Suppressor macrophage treated with lipopolysaccharide for 1 hour (primary cell): ENCODE results near the gene AKAP13.
A peak's percentile ranks its signal among the peaks of the same experiment; 100 is the strongest.
"Not testable (repeated sequence)": the region's sequence is repeated elsewhere in the genome, so short reads cannot be mapped to it uniquely, and the experiment has no call there.

Source experiments
- DNase-seq, 3 donors: peaks; one replicate each; pipeline ENCODE4 v3.0.0-alpha.2; 2020 to 2022

AKAP13 gene

DNA sequence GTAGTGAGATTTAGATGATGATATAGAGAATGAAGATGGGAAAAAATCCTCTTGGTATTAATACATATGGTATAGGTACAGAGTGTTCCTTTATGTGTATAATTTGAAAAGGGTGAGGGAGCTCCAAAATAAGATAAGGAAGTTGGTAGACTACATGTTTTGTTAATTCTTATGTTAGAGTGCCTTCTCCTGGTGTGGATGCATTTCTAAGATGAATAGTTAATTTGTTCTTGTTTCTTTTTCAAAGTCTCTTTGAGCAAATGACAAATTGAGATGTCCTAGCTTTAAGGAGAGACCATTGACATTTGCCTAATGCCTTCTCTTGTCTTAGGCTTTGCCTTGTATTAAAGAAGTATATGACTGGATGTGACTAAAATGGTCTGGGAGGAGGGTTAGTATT lies 34.1 kb downstream of the AKAP13 start:
- peak; percentile 25 to 70 (median 69) for DNase-seq

DNA sequence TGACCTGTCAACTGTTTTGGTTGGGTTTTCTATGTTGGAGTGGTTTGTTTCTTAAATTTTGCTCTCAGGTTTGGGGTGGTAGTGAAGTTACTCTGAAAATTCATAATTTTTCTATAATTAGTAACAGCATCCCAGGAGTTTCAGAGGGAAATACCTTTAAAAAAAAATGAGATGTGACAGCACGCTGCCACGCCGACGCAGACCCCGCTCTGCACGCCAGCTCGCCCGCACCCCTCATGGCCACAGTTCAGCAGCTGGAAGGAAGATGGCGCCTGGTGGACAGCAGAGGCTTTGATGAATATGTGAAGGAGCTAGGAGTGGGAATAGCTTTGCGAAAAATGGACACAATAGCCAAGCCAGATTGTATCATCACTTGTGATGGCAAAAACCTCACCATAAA lies 34.6 kb downstream of the AKAP13 start:
- DNase-seq: no peak

DNA sequence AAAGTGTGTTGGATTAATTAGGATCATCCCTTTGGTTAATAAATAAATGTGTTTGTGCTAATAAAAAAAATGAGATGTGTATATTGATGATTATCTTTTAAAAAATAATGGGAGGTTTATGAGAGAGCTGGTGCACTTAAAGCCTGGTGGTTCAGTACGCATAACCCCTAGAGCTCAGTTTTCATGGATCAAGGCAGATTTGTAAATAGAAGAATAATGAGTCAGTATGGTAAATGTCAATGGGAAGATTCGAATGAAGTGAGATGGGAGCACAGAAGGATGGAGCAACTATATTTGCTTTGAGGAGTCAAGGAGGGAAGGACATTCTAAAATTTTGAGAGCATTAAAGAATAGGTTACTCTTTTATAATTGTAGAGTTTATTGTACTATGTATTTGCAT lies 35.4 kb downstream of the AKAP13 start:
- no peak for DNase-seq

DNA sequence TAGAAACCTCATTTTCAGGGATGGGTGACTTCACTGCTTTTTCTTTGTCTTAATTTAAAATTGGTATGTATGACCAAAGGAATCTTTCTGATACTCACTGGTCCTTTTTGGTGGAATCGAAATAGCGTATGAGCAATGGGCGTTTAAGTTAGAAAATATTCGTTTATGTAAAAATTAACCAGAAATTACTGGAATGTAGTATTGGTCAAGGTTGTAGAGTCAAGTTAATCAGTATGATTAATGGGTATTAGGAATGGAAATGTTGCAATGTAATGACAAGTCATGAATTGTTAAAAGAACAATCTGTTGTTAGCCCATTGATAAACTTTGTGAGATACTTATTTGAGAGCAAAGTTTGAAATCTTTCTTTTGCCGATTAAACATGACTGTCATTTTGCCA lies 36.9 kb downstream of the AKAP13 start:
- no peak for DNase-seq

DNA sequence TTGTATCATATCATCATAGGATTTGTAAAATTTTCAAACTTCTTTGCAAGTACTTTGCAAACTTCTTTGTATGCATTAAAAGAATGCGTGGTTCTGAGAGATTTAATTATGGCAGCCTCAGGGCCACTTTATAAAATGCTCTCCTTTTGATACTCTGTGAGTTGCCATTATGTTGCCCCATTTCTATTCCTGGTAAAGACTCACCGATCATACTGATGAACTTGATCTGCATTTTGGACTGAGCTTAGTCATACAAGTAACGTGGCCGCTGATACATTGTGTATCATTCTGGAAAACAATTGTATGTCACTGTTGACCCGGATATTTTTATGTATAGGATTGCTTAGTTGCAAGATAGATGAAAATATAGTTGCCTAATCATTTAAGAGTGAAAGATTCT lies 38.8 kb downstream of the AKAP13 start:
- no peak for DNase-seq

DNA sequence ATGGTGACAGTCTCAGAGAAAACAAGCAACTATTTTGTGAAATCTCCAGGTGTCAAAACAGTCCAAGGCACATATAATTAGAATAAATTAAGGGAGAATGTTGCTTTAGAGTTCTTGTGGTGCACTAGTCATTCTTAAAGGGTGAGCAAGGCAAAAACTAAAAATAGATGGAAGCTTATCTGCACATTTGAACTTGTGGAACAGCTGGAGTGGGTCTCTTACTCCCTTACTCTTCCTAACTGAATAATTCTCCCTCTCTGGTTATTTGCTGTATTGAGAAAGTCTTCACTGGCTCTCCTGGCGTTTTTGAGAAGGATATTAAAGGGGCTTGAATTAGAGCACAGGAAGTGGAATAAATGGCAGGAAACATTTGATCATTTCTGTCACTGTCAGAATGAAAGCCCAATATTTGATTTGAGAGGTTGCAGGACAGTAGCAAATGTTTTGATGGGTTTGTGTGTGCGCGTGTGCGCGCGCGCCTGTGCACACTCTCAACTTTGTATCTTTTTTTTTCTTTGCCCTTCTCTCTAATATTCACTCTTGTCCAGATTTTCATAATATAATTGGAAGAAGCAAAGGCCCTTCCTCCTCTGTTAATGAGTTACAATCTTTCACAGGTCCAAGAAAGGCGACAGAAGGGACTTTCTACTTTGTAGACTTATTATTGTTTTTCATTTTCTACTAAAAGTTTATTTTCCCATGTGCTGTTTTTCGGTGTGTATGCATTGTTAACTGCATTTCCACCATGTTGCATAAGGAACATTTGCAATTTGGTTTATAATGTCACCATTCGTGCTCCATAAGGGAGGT lies 40.9 kb downstream of the AKAP13 start:
- DNase-seq: no peak

DNA sequence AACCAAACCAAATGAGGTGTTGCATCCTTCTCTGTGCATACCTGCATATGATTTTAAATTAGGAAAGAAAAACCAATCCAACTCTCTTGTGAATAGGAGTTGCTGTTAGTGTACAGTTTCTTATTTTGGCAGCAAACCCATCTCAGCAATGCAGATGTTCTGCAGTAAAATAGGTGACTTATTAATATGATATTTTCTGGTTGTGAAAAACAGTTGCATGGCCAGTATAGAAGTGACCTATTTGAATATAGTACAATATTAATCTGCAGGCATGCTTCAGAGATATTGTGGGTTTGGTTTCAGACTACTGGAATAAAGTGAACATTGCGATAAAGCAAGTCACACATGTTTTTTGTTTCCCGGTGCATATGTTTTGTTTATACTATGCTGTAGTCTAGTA lies 42.2 kb downstream of the AKAP13 start:
- DNase-seq: no peak

DNA sequence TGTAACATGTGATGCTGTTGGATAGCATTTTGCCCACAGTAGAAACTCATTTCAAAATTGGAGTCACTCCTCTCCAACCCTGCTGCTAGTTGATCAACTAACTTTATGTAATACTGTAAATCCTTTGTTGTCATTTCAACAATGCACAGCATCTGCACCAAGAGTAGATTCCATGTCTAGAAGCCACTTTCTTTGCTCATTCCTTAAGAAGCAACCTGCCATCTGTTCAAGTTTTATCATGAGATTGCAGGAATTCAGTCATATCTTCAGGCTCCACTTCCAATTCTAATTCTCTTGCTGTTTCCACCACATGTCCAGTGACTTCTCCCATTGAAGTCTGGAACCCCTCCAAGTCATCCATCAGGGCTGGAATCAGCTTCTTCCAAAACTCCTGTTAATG lies 42.9 kb downstream of the AKAP13 start:
- no peak for DNase-seq

DNA sequence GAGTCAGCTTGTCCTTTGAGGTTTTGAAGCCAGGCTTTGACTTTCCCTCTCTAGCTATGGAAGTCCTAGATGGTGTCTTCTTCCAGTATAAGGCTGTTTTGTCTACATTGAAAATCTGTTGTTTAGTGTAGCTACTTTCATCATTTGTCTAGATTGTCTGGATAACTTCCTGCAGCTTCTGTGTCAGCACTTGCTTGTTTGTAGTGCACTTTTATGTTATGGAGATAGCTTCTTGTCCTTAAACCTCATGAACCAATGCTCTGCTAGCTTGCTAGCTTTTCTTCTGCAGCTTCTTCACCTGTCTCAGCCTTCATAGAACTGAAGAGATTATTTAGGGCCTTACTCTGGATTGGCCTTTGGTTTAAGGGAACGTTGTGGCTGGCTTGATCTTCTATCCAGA lies 43.8 kb downstream of the AKAP13 start:
- no peak for DNase-seq

DNA sequence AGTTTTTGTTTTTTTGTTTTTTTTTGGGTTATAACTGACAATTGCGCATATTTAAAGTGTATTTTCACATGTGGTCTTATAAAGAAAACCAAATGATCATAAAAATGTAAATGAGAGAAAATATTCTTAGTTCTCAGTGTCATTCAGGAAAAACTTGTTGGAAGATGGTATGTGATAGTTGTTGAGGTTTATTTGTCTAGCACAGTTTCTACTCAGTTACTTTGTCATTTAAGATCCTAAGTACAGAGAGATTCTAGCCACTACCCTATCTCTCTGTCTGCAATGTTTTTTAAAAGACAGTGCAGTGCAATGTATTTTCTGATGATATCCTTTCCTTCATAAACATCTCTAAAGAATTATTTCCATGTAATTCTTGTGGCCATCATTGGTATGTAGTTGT lies 46.1 kb downstream of the AKAP13 start:
- no peak for DNase-seq

DNA sequence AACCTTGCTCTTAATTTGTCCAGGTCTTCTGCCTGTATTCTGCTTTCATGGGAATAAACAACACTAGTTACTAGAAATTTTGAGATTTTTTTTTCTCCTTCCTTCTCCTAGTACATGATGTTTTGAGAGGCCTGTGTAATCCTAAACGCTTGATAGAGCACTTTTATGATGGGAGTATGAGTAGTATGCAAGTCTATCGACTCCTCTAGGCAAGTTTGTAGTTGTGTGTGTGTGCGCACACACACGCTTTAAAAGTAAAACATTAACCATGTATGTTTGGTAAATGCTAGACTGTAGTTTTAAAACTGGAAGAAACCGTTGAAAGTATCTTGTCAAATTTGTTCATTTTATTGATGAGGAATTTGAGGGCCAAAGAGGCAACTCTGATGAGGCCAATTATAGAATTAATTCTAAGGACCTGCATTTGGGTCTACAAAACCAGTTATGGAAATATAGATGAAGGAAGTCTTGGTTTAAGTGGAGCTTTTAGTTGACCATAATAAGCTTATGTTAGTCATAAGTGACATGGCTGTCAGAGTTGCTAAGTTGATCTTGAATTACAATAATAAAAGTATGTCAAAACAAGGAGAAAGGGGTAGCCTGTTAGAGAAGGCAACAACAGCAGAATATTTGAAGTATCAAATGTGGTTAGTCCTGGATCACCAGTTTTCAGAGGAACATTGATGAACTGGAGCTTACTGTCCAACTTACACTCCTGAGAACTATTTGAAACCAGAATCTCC lies 47.1 kb downstream of the AKAP13 start:
- DNase-seq: no peak

DNA sequence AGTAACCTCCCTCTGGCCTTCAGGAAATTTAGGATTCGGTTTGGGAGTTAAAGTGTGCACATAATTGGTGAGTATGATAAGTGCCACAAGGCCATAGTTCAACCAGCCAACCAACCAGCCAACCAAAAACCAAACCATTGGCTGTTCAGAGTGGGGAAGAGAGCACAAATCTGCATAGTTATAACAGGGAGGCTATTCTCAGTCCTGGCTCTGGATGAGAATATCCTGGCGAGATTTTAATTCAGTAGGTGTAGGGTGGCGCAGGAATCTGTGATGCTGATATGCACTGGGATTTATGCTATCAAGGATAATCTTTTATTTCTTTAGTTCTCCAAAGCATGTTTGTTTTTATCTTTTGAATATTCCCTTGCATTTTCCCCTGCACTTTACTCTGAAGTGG lies 49.1 kb downstream of the AKAP13 start:
- no peak for DNase-seq

DNA sequence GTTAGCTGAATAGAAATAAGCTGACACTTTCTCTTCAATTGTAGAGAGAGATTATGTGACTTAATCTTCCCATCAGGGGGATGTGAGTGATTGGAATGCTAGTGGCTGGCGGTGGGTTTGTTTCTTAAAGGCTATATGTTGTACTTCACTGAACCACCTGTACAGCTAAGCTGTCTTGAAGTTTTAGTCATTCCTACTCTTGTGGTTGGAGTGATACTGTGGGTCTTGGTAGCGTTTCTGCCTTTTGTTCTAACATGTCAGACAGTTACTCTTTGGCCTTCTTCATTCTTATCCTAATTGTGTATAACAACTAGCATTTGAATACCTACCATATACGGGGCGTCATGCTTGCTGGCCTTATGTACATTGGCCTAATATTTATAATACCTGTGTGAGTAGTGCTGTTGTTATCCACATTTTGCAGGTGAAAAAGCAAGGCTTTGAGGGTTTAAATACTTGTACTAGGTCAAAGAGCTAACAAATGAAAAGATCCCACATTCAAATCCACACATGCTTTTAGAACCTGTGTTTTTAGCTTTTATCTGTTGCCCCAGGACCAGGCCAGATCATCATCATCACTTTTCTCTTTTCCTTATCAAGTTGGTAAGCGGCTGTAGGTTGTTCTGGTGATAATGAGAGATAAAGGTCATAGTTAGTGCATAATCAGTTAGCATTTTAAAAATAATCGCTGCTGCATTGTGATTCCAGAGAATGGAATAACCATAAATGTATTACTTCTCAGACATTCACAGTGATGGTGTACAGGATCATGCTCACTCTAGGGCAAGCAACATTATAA lies 50.2 kb downstream of the AKAP13 start:
- DNase-seq: no peak

DNA sequence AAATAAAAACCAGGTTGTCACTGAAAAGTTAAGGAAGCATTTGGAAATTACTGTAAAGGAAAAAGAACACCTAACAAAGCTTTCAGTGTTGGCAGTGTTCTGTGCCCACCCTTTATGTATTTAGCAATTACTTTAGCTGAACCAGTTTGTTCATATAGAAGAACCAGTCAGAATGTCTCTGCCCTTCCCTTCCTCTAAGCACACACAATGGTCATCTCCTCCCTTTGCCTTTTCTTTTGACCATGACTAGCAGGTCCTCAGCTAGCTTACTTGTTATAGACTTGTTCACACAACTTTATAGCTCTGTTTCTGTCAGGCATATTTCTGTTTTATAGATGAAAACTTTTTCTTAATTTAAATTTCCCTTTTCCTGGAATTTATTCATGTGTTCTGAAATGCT lies 59.6 kb downstream of the AKAP13 start:
- no peak for DNase-seq

DNA sequence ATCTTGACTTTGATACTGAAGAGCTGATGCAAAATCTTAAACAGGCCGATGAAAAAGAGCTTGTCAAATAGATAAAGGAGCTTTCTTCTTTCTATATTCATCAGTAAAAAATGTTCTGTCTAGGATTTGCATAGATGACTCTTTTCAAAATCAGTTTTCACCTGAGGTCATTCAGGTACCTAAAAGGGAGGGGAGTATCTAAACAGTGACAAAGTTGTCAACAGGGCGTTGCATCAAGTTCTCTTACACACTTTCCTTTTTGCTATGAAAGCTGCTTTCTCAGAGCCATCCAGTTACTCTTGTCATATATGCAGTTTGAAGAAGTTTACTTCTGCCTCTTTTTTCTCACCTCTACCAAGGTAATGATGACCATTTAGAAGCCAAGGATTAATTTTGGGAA lies 60.0 kb downstream of the AKAP13 start:
- no peak for DNase-seq

DNA sequence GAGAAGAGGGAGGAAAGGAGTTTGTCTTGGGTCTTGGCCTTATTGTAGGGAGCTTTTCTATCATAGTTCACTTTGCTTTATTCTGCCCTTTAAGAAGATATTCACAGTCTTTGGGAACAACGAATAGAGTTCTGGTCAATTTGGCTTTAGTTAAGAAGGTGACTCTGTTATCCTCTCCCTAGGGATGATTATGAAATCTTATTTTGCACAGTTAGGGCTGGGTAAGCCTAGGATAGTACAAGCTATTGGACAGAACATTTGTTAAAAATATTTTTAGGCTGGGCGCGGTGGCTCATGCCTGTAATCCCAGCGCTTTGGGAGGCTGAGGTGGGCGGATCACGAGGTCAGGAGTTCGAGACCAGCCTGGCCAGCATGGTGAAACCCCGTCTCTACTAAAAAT lies 61.5 kb downstream of the AKAP13 start:
- not testable (repeated sequence) for DNase-seq

DNA sequence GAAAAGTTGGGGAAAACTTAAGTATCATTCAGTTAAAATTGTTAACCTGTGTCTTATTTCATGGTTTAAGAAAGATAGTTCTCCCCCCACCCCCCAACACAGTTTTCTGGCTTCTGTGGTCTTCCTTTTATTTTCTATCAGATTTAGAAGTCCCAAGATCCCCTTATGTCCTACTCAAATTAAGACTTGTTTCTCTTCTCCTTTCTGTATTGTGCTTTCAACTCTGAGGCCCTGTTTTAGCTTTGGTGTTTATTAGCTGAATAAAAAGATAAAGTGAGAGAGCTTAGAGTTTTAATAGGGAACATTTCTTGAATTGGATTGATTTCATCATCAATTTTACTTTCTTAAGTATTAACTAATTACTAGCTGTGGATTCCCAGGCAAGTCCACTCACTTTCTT lies 62.6 kb downstream of the AKAP13 start:
- peak in 1 of 3 donors; percentile 7 for DNase-seq

DNA sequence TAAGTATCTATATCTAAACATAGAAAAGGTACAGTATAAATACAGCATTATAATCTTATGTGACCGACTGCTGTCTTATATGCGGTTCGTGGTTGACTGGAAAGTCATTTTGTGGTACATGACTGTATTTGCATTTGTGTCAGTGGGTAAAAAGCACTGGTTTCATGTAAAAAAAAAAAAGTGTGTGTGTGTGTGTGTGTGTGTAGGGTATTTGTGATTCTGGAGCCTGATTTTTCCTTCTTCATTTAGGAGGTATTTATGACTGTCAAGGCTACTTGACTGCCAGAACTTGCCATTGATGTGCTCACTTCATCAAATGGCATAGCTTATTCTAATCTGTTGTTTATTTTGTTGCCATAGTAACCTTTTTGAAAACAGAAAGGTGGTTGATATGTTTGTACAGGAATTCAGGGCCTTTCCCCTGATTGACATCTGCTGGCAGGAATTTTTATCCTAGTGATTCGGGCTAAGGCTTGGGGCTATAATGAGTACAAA lies 63.2 kb downstream of the AKAP13 start:
- no peak for DNase-seq

DNA sequence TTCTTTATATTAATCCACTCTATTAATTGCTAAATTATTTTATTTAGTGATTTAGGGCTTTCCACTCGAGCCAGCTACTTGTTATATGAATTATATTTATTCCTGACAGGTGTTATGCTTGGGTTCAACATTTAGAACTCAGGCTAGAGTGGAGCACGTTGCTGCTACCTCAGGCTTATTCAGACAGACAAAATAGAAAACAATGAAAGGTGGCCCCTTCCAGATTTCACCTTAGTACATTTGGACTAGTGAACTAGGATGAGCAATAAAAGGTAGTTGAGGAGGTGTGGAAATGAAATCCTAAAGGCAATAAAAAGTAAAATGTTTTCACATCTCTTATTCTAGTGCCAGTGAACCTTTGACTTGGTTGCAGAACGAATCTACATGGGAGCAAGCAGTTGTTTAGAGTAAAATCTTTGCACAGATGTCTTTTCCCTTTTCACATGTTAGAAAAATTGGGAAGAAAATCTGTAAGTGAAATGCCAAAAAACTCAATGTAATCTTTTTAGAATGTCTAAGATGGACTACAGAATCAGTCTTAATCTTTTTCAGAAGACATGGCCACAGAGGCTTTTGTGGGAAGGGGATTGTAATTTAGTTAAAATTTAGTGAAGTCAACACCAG lies 63.8 kb downstream of the AKAP13 start:
- DNase-seq: no peak

DNA sequence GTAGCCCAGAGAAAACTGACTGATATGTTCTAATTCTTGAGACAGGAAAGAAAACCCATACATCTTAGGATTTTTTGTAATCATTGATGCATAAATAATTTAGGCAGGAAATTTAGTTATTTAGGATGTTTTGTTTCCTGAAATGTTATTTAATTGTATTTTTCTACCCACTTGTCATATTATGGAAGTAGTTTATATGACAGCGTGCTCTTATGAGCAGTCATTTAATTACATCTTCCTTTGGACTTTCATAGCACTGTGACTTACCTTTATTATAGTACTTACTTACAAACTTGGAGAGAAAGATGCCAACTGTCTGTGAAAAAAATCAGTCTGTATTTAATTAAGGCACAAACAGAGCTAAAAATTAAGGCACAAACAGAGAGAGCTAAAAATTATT lies 65.0 kb downstream of the AKAP13 start:
- no peak for DNase-seq

DNA sequence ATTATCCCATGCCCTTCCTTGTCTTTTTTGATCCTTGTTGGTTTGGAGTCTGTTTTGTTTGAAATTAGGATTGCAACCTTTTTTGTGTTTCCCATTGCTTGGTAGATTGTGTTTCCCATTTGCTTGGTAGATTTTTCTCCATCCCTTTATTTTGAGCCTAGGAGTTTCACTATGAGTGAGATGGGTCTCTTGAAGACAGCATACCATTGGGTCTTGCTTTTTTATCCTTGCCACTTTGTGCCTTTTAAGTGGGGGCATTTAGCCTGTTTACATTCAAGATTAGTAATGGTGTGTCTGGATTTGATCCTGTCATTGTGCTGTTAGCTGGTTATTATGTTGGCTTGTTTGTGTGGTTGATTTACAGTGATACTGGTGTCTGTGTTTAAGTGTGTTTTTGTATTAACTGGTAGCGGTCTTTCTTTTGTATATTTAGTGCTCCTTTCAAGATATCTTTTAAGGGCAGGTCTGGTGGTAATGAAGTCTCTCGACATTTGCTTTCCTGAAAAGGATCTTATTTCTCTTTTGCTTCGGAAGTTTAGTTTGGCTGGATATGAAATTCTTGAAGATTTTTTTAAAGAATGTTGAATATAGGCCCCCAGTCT lies 70.8 kb downstream of the AKAP13 start:
- no peak for DNase-seq

DNA sequence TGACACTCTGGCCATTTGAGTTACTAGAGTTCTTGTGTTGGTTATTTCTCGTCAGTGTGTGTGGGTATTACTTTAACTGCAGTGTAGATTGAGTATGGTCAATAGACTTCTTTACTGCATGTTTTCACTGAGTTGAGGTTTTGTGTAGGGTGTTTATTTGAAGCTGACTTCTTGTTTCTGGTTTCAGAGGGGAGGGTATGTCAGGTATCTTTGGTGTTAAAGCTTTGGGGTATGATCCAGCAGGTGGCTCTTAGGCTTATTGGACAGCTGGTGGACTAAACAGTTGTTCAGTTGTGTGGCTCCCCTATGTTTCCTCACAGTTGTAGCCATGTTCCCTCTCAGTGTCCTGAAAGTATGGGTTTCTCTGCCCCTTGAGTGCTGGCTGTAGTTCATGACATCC lies 72.0 kb downstream of the AKAP13 start:
- no peak for DNase-seq
